SU-DHL-6 (cell line): ENCODE measurements around the gene NLN.

Source experiments
- H2AFZ ChIP-seq: fragments of 200-600 bp; sonication (generic); 2 replicates; pipeline ENCODE4 v1.6.1; 2014; ENCODE audit warnings: low read depth, mild to moderate bottlenecking, moderate library complexity, mixed read lengths, antibody characterized with exemption, low read length; ENCODE audit not compliant: severe bottlenecking
- H3F3A ChIP-seq: fragments of 200-600 bp; shearing (Covaris generic); 2 replicates; pipeline ENCODE4 v1.6.0; 2016; ENCODE audit warnings: antibody characterized with exemption, mild to moderate bottlenecking; ENCODE audit not compliant: insufficient read depth
- H3K27ac ChIP-seq: fragments of 200-600 bp; sonication (generic); 2 replicates; pipeline ENCODE4 v1.5.1; 2016; ENCODE audit warnings: low read depth, mild to moderate bottlenecking, low read length, moderate library complexity, mixed read lengths
- H3K27me3 ChIP-seq: fragments of 200-600 bp; sonication (generic), shearing (Covaris generic); 2 replicates; pipeline ENCODE4 v1.6.0; 2014; ENCODE audit warnings: mild to moderate bottlenecking, low read length
- H3K36me3 ChIP-seq: fragments of 200-600 bp; sonication (generic); 2 replicates; pipeline ENCODE4 v1.6.1; 2014; ENCODE audit warnings: mild to moderate bottlenecking, low read length, mixed read lengths
- H3K4me2 ChIP-seq: fragments of 300-600, 200-600 bp; shearing (Covaris generic), sonication (generic); 2 replicates; pipeline ENCODE4 v1.6.0; 2014; ENCODE audit warnings: low read length, low read depth, mild to moderate bottlenecking; ENCODE audit not compliant: poor library complexity, severe bottlenecking
- H3K4me3 ChIP-seq: fragments of 200-600 bp; sonication (generic); 2 replicates; pipeline ENCODE4 v1.5.1; 2014; ENCODE audit warnings: antibody characterized with exemption, low read length, mild to moderate bottlenecking, mixed read lengths; ENCODE audit not compliant: insufficient read depth, poor library complexity, severe bottlenecking
- H3K79me2 ChIP-seq: fragments of 200-600 bp; sonication (generic); 2 replicates; pipeline ENCODE4 v1.6.1; 2014; ENCODE audit warnings: mild to moderate bottlenecking, low read length, moderate library complexity; ENCODE audit not compliant: insufficient read depth
- H3K9ac ChIP-seq: fragments of 200-600 bp; sonication (generic); 2 replicates; pipeline ENCODE4 v1.7.0; 2014; ENCODE audit warnings: mild to moderate bottlenecking, low read length
- H3K9me2 ChIP-seq: fragments of 200-600 bp; sonication (generic); replicated peaks from 2 replicates; pipeline ENCODE4 v1.6.1; 2014; ENCODE audit warnings: low read length; ENCODE audit not compliant: insufficient read depth
- H3K9me3 ChIP-seq: fragments of 200-600 bp; sonication (generic); 2 replicates; pipeline ENCODE4 v1.6.1; 2014; ENCODE audit warnings: low read length, mixed read lengths; ENCODE audit not compliant: insufficient read depth
- H4K20me1 ChIP-seq: fragments of 200-600 bp; sonication (generic); 2 replicates; pipeline ENCODE4 v1.6.1; 2014; ENCODE audit warnings: low read depth, mild to moderate bottlenecking, antibody characterized with exemption, low read length, moderate library complexity, mixed read lengths
- EZH2phosphoT487 ChIP-seq: fragments of 200-600 bp; sonication (generic), shearing (Covaris generic); conservative IDR thresholded peaks from 2 replicates; pipeline ENCODE4 v1.6.1; 2018; ENCODE audit warnings: mild to moderate bottlenecking, antibody characterized with exemption, low read length, moderate library complexity, mixed read lengths
- TF ChIP-seq, protein P1 (sequence below): fragments of 200-600 bp; sonication (generic); IDR thresholded peaks from one replicate; pipeline ENCODE4 v1.5.1; 2017; ENCODE audit warnings: antibody characterized with exemption, mild to moderate bottlenecking, low read length, moderate library complexity; ENCODE audit not compliant: insufficient read depth, poor library complexity, severe bottlenecking

NLN gene

DNA sequence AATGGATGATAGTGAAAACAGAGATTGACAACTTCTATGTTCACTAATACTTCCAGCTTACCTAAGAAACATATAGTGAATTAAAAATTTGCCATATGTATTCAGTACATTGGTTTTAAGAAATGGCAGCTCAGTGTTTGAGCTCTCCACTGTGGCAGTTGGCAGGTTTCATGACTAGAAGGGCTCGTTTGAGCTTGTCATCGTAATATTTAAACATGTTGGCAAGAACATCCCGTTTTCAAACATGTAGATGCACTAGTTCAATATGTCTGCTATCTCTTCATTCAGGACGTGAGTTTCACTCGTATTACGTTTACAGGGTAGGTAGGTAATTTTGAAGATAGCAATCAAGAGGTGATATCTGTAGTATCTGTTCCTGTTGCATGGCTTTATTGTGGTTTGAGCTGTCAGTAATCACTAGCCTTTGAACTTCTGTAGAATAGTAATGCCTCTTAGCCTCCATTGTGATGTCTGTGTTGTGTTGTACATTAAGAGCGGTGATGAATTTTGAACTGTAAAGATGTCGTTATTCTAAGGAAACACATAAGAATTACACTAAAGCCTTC, 74.8 kb downstream of the NLN start:
- no peak overlapping the region for H3K9ac ChIP-seq
- H4K20me1 ChIP-seq, result no peaks in the 10 kb centered on the region
- H3K36me3 ChIP-seq, result no peaks in the 10 kb centered on the region
- no peak overlapping the region for H2AFZ ChIP-seq
- no peak for TF ChIP-seq EZH2phosphoT487
- TF ChIP-seq, protein P1, sequence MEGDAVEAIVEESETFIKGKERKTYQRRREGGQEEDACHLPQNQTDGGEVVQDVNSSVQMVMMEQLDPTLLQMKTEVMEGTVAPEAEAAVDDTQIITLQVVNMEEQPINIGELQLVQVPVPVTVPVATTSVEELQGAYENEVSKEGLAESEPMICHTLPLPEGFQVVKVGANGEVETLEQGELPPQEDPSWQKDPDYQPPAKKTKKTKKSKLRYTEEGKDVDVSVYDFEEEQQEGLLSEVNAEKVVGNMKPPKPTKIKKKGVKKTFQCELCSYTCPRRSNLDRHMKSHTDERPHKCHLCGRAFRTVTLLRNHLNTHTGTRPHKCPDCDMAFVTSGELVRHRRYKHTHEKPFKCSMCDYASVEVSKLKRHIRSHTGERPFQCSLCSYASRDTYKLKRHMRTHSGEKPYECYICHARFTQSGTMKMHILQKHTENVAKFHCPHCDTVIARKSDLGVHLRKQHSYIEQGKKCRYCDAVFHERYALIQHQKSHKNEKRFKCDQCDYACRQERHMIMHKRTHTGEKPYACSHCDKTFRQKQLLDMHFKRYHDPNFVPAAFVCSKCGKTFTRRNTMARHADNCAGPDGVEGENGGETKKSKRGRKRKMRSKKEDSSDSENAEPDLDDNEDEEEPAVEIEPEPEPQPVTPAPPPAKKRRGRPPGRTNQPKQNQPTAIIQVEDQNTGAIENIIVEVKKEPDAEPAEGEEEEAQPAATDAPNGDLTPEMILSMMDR, result no peak
- no peak overlapping the region for H3K4me2 ChIP-seq
- no peaks in the 10 kb centered on the region for H3K27me3 ChIP-seq
- H3K9me2 ChIP-seq, result no peaks in the 10 kb centered on the region
- no peak overlapping the region for H3K4me3 ChIP-seq
- no peaks in the 10 kb centered on the region for H3K79me2 ChIP-seq
- no peak overlapping the region for H3K27ac ChIP-seq
- H3F3A ChIP-seq, result no peaks in the 10 kb centered on the region
- H3K9me3 ChIP-seq, result no peaks in the 10 kb centered on the region

DNA sequence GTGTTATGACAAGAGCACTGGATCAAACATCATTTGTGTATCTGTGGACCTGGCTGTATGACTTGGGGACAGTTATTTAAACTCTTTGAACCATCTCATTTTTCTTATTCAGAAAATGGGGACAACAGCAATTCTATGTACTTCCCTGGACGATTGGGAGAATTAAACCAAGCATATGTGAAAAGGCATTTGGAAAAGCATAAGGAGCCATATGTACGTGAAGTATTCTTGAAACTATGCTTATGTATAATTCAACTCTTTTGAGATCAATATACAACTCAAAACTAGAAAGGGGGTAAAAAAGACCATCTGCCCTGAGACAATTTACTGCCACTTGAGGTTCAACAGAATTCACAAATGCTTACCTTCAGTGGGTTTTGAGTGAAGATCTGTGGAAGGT, 75.5 kb downstream of the NLN start:
- Histone ChIP-seq H3F3A (no peaks in the 10 kb centered on the region), H3K9me2 (no peaks in the 10 kb centered on the region), H3K9me3 (peaks cover 4% of the 10 kb centered on the region; the same call in 1 of the 2 replicates), H3K4me3 (no peak overlapping the region), H3K27me3 (no peaks in the 10 kb centered on the region), H3K4me2 (no peak overlapping the region), H4K20me1 (no peaks in the 10 kb centered on the region), H3K27ac (no peak overlapping the region), H2AFZ (no peak overlapping the region), H3K79me2 (no peaks in the 10 kb centered on the region), H3K9ac (no peak overlapping the region), H3K36me3 (no peaks in the 10 kb centered on the region)
- no peak for TF ChIP-seq EZH2phosphoT487
- TF ChIP-seq, protein P1, result no peak

GRCh38 chr5:65799857-65800256, 77.9 kb downstream of the NLN start:
- no peaks in the 10 kb centered on the region for H4K20me1 ChIP-seq
- H3K27me3 ChIP-seq, result no peaks in the 10 kb centered on the region
- H3K4me2 ChIP-seq, result no peak overlapping the region
- peaks cover 13% of the 10 kb centered on the region; the same call in 1 of the 2 replicates for H3K9me3 ChIP-seq
- no peak overlapping the region for H2AFZ ChIP-seq
- TF ChIP-seq, protein P1, result no peak
- no peak for TF ChIP-seq EZH2phosphoT487
- H3K4me3 ChIP-seq, result no peak overlapping the region
- H3K36me3 ChIP-seq, result no peaks in the 10 kb centered on the region
- H3K27ac ChIP-seq, result no peak overlapping the region
- H3K9me2 ChIP-seq, result no peaks in the 10 kb centered on the region
- H3K79me2 ChIP-seq, result no peaks in the 10 kb centered on the region
- no peak overlapping the region for H3K9ac ChIP-seq
- no peaks in the 10 kb centered on the region for H3F3A ChIP-seq

DNA sequence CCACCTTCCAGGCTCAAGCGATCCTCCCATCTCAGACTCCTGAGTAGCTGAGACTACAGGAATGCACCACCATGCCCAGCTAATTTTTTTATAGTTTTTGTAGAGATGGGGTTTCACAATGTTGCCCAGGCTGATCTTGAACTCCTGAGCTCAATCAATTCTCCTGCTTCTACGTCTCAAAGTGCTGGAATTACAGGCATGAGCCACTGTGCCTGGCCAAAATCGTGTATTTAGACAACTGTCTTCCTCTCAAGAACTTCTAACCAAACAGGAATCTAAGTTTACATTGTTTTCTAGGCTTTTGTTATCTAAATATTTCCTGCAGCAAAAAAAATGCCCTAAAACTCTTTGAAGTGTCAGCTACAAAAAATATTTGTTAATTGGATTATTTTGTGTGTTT, 78.8 kb downstream of the NLN start:
- Histone ChIP-seq H3K9me3 (peaks cover 13% of the 10 kb centered on the region; the same call in 1 of the 2 replicates), H3K27ac (no peak overlapping the region), H3K36me3 (no peaks in the 10 kb centered on the region), H3K9ac (no peak overlapping the region), H3K27me3 (no peaks in the 10 kb centered on the region), H3K4me2 (no peak overlapping the region), H3K79me2 (no peaks in the 10 kb centered on the region), H3K9me2 (no peaks in the 10 kb centered on the region), H4K20me1 (no peaks in the 10 kb centered on the region), H2AFZ (no peak overlapping the region), H3K4me3 (no peak overlapping the region), H3F3A (no peaks in the 10 kb centered on the region)
- TF ChIP-seq EZH2phosphoT487, result no peak
- TF ChIP-seq, protein P1, result no peak
